ENCODE results near the gene SLMAP.

The SLMAP gene

GRCh38 chr3:57958642-57959422, 202.7 kb downstream of the SLMAP start:
- H3K4me3 ChIP-seq (ENCODE audit: low read length) = no peak overlapping the region
- no peaks in the 10 kb centered on the region for H3K9me3 ChIP-seq (replicated peaks; ENCODE audit: low read length)
- peak overlapping the region; percentile 50 for H3K4me2 ChIP-seq (ENCODE audit: low read length)
- H3K27me3 ChIP-seq (ENCODE audit: control insufficient read depth, insufficient read depth, low read length) = no peaks in the 10 kb centered on the region
- H3K9ac ChIP-seq (ENCODE audit: low read depth, low read length) = peak overlapping the region; percentile 38
- H3K36me3 ChIP-seq (ENCODE audit: insufficient read depth, low read length) = no peaks in the 10 kb centered on the region
- H3K4me1 ChIP-seq (ENCODE audit: control insufficient read depth, insufficient read depth, low read length) = peaks cover 24% of the 10 kb centered on the region

- no peaks in the 10 kb centered on the region for H3K9me3 ChIP-seq (replicated peaks; ENCODE audit: low read length)
- H3K9ac ChIP-seq (ENCODE audit: low read depth, low read length) = peak overlapping the region; percentile 38
- H3K36me3 ChIP-seq (ENCODE audit: insufficient read depth, low read length) = no peaks in the 10 kb centered on the region
- peak overlapping the region; percentile 50 for H3K4me2 ChIP-seq (ENCODE audit: low read length)
- no peak overlapping the region for H3K4me3 ChIP-seq (ENCODE audit: low read length)
- H3K27me3 ChIP-seq (ENCODE audit: control insufficient read depth, insufficient read depth, low read length) = no peaks in the 10 kb centered on the region
- H3K4me1 ChIP-seq (ENCODE audit: control insufficient read depth, insufficient read depth, low read length) = peaks cover 24% of the 10 kb centered on the region
These were observed 203.5 kb downstream of the SLMAP start for GRCh38 chr3:57959423-57960173.

GRCh38 chr3:57960174-57960505, 204.0 kb downstream of the SLMAP start:
- Histone ChIP-seq H3K4me2 (ENCODE audit: low read length) (peak overlapping the region; percentile 50), H3K27me3 (ENCODE audit: control insufficient read depth, insufficient read depth, low read length) (no peaks in the 10 kb centered on the region), H3K9ac (ENCODE audit: low read depth, low read length) (no peak overlapping the region), H3K36me3 (ENCODE audit: insufficient read depth, low read length) (no peaks in the 10 kb centered on the region), H3K9me3 (replicated peaks; ENCODE audit: low read length) (no peaks in the 10 kb centered on the region), H3K4me3 (ENCODE audit: low read length) (no peak overlapping the region), H3K4me1 (ENCODE audit: control insufficient read depth, insufficient read depth, low read length) (peaks cover 24% of the 10 kb centered on the region)

- Histone ChIP-seq H3K4me2 (ENCODE audit: low read length) (no peak overlapping the region), H3K9me3 (replicated peaks; ENCODE audit: low read length) (no peaks in the 10 kb centered on the region), H3K4me3 (ENCODE audit: low read length) (no peak overlapping the region), H3K36me3 (ENCODE audit: insufficient read depth, low read length) (no peaks in the 10 kb centered on the region), H3K27me3 (ENCODE audit: control insufficient read depth, insufficient read depth, low read length) (no peaks in the 10 kb centered on the region), H3K9ac (ENCODE audit: low read depth, low read length) (no peak overlapping the region), H3K4me1 (ENCODE audit: control insufficient read depth, insufficient read depth, low read length) (peaks cover 20% of the 10 kb centered on the region)
These were observed 205.2 kb downstream of the SLMAP start for GRCh38 chr3:57961177-57961827.

- no peak overlapping the region for H3K4me3 ChIP-seq (ENCODE audit: low read length)
- H3K4me2 ChIP-seq (ENCODE audit: low read length) = no peak overlapping the region
- no peak overlapping the region for H3K9ac ChIP-seq (ENCODE audit: low read depth, low read length)
- H3K27me3 ChIP-seq (ENCODE audit: control insufficient read depth, insufficient read depth, low read length) = no peaks in the 10 kb centered on the region
- H3K9me3 ChIP-seq (replicated peaks; ENCODE audit: low read length) = no peaks in the 10 kb centered on the region
- H3K36me3 ChIP-seq (ENCODE audit: insufficient read depth, low read length) = no peaks in the 10 kb centered on the region
- peaks cover 14% of the 10 kb centered on the region for H3K4me1 ChIP-seq (ENCODE audit: control insufficient read depth, insufficient read depth, low read length)
These were observed 205.8 kb downstream of the SLMAP start for GRCh38 chr3:57961828-57962447.

- H3K4me1 ChIP-seq (ENCODE audit: control insufficient read depth, insufficient read depth, low read length) = peaks cover 14% of the 10 kb centered on the region
- H3K4me3 ChIP-seq (ENCODE audit: low read length) = no peak overlapping the region
- no peak overlapping the region for H3K4me2 ChIP-seq (ENCODE audit: low read length)
- no peaks in the 10 kb centered on the region for H3K36me3 ChIP-seq (ENCODE audit: insufficient read depth, low read length)
- no peak overlapping the region for H3K9ac ChIP-seq (ENCODE audit: low read depth, low read length)
- H3K9me3 ChIP-seq (replicated peaks; ENCODE audit: low read length) = no peaks in the 10 kb centered on the region
- no peaks in the 10 kb centered on the region for H3K27me3 ChIP-seq (ENCODE audit: control insufficient read depth, insufficient read depth, low read length)
These were observed 206.3 kb downstream of the SLMAP start for GRCh38 chr3:57962448-57962834.

GRCh38 chr3:57963811-57964346, 207.8 kb downstream of the SLMAP start:
- no peak overlapping the region for H3K9ac ChIP-seq (ENCODE audit: low read depth, low read length)
- peaks cover 13% of the 10 kb centered on the region for H3K4me1 ChIP-seq (ENCODE audit: control insufficient read depth, insufficient read depth, low read length)
- no peak overlapping the region for H3K4me2 ChIP-seq (ENCODE audit: low read length)
- H3K9me3 ChIP-seq (replicated peaks; ENCODE audit: low read length) = no peaks in the 10 kb centered on the region
- H3K36me3 ChIP-seq (ENCODE audit: insufficient read depth, low read length) = no peaks in the 10 kb centered on the region
- no peak overlapping the region for H3K4me3 ChIP-seq (ENCODE audit: low read length)
- no peaks in the 10 kb centered on the region for H3K27me3 ChIP-seq (ENCODE audit: control insufficient read depth, insufficient read depth, low read length)

- no peak overlapping the region for H3K4me3 ChIP-seq (ENCODE audit: low read length)
- H3K4me1 ChIP-seq (ENCODE audit: control insufficient read depth, insufficient read depth, low read length) = peaks cover 11% of the 10 kb centered on the region
- H3K4me2 ChIP-seq (ENCODE audit: low read length) = no peak overlapping the region
- no peaks in the 10 kb centered on the region for H3K27me3 ChIP-seq (ENCODE audit: control insufficient read depth, insufficient read depth, low read length)
- H3K36me3 ChIP-seq (ENCODE audit: insufficient read depth, low read length) = no peaks in the 10 kb centered on the region
- no peaks in the 10 kb centered on the region for H3K9me3 ChIP-seq (replicated peaks; ENCODE audit: low read length)
- no peak overlapping the region for H3K9ac ChIP-seq (ENCODE audit: low read depth, low read length)
These were observed 210.7 kb downstream of the SLMAP start for GRCh38 chr3:57966829-57967228.

GRCh38 chr3:57967590-57967989, 211.5 kb downstream of the SLMAP start:
- H3K4me3 ChIP-seq (ENCODE audit: low read length) = no peak overlapping the region
- peaks cover 13% of the 10 kb centered on the region for H3K4me1 ChIP-seq (ENCODE audit: control insufficient read depth, insufficient read depth, low read length)
- no peaks in the 10 kb centered on the region for H3K27me3 ChIP-seq (ENCODE audit: control insufficient read depth, insufficient read depth, low read length)
- H3K36me3 ChIP-seq (ENCODE audit: insufficient read depth, low read length) = no peaks in the 10 kb centered on the region
- H3K4me2 ChIP-seq (ENCODE audit: low read length) = no peak overlapping the region
- H3K9me3 ChIP-seq (replicated peaks; ENCODE audit: low read length) = no peaks in the 10 kb centered on the region
- no peak overlapping the region for H3K9ac ChIP-seq (ENCODE audit: low read depth, low read length)

- no peak overlapping the region for H3K9ac ChIP-seq (ENCODE audit: low read depth, low read length)
- H3K36me3 ChIP-seq (ENCODE audit: insufficient read depth, low read length) = no peaks in the 10 kb centered on the region
- no peak overlapping the region for H3K4me3 ChIP-seq (ENCODE audit: low read length)
- H3K4me1 ChIP-seq (ENCODE audit: control insufficient read depth, insufficient read depth, low read length) = peaks cover 19% of the 10 kb centered on the region
- no peak overlapping the region for H3K4me2 ChIP-seq (ENCODE audit: low read length)
- no peaks in the 10 kb centered on the region for H3K27me3 ChIP-seq (ENCODE audit: control insufficient read depth, insufficient read depth, low read length)
- H3K9me3 ChIP-seq (replicated peaks; ENCODE audit: low read length) = no peaks in the 10 kb centered on the region
These were observed 212.4 kb downstream of the SLMAP start for GRCh38 chr3:57968501-57968900.

- no peaks in the 10 kb centered on the region for H3K27me3 ChIP-seq (ENCODE audit: control insufficient read depth, insufficient read depth, low read length)
- H3K9ac ChIP-seq (ENCODE audit: low read depth, low read length) = no peak overlapping the region
- H3K36me3 ChIP-seq (ENCODE audit: insufficient read depth, low read length) = no peaks in the 10 kb centered on the region
- H3K9me3 ChIP-seq (replicated peaks; ENCODE audit: low read length) = no peaks in the 10 kb centered on the region
- no peak overlapping the region for H3K4me2 ChIP-seq (ENCODE audit: low read length)
- H3K4me3 ChIP-seq (ENCODE audit: low read length) = no peak overlapping the region
- peaks cover 36% of the 10 kb centered on the region for H3K4me1 ChIP-seq (ENCODE audit: control insufficient read depth, insufficient read depth, low read length)
These were observed 215.9 kb downstream of the SLMAP start for GRCh38 chr3:57971975-57972374.

All from skeletal muscle satellite cell (primary cell).